SH-SY5Y (cell line): ENCODE results near the gene FKBP15.

ENCODE experiments used
- GATA2 ChIP-seq: IDR thresholded peaks from 2 replicates; pipeline ENCODE4 v1.6.1; 2011; ENCODE audit warnings: mild to moderate bottlenecking, low read depth, low read length
- GATA3 ChIP-seq: IDR thresholded peaks from 2 replicates; pipeline ENCODE4 v1.6.1; 2011; ENCODE audit warnings: low read depth, mild to moderate bottlenecking, low read length, moderate library complexity

The FKBP15 gene

DNA sequence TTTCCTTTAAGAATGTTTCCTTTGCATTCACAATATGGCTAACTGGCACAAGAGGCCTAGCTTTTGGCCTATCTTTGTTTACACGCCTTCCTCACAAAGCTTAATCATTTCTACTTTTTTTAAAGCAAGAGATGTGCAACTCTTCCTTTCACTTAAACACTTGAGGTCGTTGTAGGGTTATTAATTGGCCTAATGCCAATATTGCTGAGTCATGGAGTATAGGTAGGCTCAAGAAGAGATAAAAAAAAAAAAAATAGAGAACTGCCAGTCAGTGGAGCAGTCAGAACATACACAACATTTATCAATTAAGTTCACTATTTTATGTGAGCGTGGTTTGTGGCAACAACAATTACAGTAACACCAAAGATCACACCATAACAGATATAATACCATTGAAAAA lies 5.9 kb downstream of the FKBP15 start:
- TF ChIP-seq GATA3: no peak
- TF ChIP-seq GATA2: no peak

DNA sequence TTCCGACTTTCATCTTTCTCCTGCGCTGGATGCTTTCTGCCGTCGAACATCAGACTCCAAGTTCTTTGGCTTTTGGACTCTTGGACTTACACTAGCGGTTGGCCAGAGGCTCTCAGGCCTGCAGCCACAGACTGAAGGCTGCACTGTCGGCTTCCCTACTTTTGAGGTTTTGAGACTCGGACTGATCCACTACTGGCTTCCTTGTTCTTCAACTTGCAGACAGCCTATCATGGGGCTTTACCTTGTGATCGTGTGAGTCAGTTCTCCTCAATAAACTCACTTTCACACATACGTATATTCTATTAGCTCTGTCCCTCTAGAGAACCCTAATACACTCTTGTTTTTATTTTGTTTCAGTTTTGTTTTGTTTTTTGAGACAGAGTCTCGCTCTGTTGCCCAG lies 10.3 kb downstream of the FKBP15 start:
- no peak for TF ChIP-seq GATA2
- no peak for TF ChIP-seq GATA3

DNA sequence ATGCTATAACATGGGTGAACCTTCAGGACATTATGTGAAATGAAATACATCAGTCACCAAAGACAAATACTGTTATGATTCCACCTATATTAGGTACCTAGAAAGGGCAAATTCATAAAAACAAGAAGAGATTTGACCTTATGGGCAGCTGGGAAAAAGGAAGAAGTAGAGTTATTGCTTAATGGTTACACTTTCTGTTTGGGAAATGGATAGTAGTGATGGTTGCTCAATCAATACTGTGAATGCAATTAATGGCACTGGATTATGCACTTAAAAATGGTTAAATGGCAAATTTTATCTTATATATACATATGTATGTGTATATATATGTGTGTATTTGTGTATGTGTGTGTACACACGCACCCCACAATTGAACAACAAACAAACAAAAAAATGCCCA lies 15.2 kb downstream of the FKBP15 start:
- no peak for TF ChIP-seq GATA3
- TF ChIP-seq GATA2: no peak

DNA sequence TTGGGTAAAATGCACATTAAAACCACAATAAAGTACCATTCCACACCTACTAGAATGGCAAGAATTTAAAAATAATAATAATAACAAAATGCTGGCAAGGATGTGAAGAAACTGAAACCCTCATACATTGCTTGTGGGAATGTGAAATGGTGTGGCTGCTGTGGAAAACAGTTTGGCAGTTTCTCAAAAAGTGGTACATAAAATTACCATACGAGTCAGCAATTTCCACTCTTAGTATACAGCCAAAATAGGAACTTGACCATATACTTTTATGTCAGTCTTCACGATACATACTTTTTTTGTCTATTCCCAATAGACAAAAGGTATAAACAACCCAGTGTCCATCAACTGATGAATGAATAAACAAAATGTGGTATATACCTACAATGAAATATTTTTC lies 15.6 kb downstream of the FKBP15 start:
- TF ChIP-seq GATA3: no peak
- TF ChIP-seq GATA2: no peak

DNA sequence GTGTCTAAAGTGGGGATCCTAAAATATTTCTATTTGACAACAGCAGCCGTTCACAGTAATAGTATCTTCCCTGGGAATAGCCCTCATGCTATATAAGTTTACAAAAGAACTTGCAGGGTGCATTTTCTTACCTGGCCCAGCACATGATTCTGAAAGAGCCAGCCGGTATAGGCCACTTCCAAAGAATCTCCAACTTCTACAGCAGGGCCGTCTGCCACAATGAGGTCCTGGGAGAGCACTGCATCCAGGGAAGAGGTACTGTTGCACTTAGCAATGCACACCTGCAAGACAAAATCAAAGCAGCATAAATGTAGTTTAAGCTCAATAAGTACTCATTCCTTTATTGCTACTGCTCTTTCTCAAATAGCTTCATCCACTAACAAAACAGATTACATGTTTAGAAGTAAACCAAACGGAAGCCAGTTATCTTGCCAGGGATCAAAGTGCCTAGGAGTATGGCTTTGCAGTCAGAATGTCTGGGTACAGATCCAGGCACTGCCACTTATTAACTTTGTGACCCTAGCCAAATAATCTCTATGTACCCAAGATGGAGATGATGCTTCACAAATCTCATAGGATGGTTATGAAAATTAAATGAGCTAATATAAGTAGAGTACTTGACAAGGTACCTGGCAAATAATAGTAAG lies 21.3 kb downstream of the FKBP15 start:
- TF ChIP-seq GATA3: no peak
- peak; percentile 28; the same call in 1 of the 2 replicates for TF ChIP-seq GATA2

DNA sequence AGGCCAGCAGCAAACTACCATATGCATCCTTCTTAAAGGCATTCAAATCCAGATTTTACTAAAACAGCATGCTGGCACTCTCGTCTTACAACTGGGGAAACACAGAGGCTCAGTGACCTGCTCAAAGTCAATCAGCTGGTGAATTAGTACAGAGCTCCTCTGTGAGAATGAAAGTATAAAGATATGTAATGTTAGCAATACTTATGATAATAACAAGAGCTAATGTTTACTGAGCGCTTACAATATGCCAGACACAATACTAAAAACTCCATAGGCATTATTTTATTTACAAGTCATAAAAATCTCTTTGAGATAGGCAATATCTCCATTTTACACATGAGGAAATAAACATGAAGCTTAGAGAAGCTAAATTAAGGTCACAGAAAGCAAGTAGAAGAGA lies 28.6 kb downstream of the FKBP15 start:
- no peak for TF ChIP-seq GATA3
- TF ChIP-seq GATA2: no peak

DNA sequence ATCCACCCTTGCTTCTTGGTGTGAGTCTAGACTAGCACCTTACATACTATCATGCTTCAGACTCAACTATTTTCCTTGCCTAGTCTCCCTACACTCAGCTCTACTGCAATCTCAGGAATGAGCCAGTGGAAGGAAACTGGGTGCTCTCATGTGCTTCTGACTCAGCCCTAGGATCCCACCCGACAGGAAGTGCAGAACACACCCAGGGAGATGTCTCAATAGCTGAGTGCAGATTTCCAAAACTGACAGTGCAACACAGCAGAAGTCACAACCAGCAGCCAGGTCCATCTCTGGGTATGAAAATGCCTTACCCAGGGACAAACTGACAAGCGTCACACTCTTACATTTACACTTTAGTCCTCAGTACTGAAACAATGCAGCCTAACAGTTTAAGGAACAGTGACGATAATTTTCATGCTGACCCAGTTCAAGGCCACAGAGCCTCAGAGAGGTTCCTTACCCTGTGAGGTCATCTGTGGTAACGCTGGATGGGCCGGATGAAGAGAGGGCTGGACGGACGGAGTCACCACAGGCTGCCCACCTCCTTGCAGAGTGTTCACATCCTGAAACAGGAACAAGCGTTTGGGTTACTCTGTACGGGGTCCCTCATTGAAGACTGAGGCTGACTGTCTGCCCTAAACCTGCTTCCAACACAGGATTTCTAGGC lies 33.0 kb downstream of the FKBP15 start:
- TF ChIP-seq GATA2 (no peak), GATA3 (no peak)

DNA sequence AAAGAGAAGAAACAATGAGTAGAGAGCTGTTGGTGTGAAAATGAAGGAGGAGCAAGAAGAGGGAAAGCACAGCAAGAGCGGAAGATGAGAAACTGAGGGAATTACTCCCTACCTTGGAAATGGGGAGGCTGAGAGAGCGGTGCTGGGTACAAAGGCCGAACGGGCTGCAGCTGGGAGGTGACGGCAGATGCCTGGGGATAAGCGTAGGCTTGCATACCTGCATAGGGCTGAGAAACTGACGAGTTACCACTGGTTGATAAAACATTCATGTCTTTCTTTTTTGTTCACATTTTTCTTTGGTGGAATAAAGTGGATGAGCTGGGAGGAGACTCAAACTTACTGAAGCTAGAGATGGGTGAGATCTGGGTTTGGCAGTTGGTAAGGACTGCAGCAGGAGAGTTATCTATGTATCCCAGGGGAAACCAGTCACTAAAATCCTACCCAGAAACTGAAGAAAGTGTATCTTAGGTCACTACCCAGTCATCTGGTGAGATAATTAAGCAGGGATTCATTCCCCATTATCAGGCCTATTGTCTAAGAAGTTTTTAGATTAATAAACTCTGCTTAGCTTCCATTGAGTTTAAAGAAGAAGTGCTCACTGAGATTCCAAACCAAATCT lies 34.8 kb downstream of the FKBP15 start:
- TF ChIP-seq GATA2 (no peak), GATA3 (no peak)

DNA sequence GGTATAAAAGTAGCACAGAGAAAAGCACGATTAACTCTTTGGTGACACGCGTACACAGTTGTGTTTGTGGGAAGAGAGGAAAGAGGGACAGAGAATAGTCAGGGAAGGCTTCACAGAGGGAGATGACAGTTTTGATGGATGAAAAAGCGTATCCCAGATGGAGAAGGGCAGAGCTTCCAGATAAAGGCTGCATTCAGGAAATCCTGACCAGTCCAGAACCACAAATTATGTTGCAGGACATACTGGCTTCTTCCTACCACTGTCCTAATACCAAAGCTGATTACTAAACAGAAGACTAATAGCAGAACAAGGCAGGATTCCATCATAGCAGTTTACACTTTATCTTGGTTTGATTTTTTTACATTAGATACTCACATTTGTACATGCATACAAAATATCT lies 35.8 kb downstream of the FKBP15 start:
- TF ChIP-seq GATA2 (no peak), GATA3 (no peak)

DNA sequence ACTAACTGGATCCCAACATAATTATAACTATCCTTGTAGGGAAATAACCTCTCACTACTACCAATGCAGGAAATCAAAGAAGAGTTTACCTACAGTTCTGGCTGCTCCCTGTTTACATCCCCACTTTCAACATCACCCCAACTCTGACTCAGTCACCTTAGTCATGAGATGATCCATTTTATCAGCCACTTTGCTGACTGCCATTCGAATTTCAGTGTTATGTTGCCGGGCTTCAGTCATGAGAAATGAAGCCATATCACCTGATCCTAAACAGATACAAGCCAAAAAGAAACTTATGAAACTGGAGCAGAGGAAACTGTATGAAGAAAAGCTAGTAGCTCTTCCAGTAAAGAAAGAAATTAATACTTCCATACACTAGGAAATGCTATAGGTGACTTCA lies 36.5 kb downstream of the FKBP15 start:
- TF ChIP-seq GATA3 (no peak), GATA2 (no peak)

DNA sequence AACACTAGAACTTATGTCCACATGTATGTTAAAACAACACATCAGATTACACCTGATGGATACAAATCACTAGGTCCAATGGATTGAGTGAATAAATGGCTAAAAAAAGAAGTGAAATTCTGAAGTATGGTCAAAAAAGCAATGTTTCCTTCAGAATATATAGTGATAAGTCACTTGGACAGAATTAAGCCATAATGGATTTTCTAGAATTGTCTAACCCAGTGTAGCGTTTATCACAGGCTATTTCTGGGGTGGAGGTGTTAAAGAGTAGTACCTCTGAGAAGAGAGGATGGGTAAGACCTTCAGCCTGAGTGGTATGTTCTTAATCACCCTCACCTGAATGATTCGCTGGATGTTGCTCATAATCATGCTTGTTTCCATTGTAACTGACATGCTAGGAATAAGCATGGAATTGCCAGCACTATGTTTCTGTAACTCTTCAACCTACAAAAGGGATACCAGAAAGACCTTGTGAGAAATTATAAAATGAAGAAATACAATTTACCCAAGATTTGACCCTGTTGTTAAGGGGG lies 37.1 kb downstream of the FKBP15 start:
- TF ChIP-seq GATA2 (no peak), GATA3 (no peak)

DNA sequence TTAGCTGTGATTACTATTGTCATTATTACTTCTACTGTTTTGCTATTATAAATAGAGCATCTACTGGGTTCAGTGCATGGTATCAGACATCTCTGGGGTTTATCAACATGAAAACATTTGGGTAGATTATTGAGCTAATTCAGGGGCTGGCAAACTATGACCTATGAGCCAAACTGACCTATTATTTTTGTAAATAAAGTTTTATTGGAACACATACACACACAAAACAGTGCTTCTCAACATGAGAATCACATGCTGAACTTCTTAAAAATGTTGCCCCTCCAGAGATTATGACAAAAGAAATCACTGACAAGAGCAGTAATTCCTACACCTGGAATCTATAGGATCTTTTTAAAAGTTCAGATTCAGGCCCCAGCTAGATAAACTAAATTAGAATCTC lies 39.9 kb downstream of the FKBP15 start:
- TF ChIP-seq GATA2: no peak

DNA sequence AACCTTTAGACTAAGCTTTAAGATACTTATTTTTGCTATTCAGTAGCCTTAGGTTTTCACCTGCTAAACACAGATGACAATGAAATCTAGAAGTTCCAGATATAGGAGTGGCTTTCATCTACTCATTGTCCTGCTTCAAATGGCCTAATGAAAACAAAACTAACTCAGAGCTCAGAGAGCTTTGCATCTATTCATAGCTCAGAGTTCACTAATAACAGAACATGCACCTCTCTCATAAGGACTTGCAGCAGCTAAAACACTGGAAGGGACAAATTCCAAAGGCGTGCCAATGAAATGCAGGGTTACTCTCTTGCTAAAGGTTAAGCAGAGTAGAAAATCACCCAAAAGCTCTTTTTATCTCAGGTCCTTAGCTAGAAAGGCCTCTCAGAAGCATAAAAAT lies 41.2 kb downstream of the FKBP15 start:
- TF ChIP-seq GATA2 (no peak), GATA3 (no peak)

DNA sequence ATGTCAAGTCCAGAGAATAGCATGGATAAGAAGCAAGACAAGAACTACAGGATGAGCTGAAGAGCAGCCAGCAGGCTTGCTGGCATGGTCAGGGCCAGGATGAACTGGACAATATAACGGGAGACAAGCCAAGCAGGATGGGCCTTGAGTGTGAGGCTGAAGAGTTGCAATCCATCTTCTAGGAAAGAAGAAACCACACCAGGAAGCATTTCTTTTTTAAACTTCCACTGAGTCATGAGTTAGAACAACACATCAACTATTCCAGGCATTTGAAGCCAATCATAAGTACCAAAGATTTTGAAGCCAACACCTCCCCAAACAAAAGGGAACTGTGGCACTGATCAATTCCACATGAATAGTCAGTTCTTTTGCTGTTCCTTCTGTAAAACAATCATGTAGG lies 43.0 kb downstream of the FKBP15 start:
- TF ChIP-seq GATA3 (no peak), GATA2 (no peak)

DNA sequence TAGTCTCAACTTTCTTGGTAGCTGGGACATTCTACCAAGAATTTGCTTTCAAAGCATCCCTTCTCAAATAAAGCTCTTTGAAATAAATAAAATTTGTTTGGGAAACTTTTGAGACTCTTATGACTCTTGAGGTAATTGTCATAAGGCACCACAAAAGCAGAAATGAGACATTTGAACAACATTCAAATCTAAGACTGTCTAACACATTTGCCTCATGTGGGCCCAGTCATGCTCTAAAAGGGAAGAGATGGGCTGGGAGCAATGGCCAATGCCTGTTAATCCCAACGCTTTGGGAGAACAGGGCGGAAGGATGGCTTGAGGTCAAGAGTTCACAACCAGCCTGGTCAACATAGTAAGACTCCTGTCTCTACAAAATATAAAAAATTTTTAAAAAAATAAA lies 43.8 kb downstream of the FKBP15 start:
- TF ChIP-seq GATA2: no peak
